SK-N-MC (cell line): ENCODE measurements around the gene NIPAL1.
"Not testable (repeated sequence)": the region's sequence is repeated elsewhere in the genome, so short reads cannot be mapped to it uniquely, and the experiment has no call there.

Source experiments
- EZH2 ChIP-seq: fragments of 200-600 bp; sonication (generic); IDR thresholded peaks from one replicate; pipeline ENCODE4 v1.6.1; 2017; ENCODE audit warnings: antibody characterized with exemption
- POLR2AphosphoS5 ChIP-seq: IDR thresholded peaks from 2 replicates; pipeline ENCODE4 v1.6.1; 2012; ENCODE audit warnings: mild to moderate bottlenecking, low read depth, low read length, borderline replicate concordance

DNA sequence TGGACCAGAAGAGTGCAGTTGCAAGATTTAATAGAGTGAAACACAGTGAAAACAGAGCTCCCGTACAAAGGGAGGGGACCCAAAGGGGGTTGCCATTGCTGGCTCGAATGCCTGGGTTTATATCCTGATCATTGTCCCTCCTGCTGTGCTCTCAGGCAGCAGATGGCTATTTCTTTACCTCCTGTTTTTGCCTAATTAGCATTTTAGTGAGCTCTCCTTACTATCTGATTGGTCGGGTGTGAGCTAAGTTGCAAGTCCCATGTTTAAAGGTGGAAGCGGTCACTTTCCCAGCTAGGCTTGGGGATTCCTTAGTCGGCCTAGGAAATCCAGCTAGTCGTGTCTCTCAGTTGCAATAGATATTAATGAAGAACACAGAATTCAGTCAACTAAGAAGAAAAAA lies 5.7 kb upstream of the NIPAL1 start:
- TF ChIP-seq EZH2, POLR2AphosphoS5: not testable (repeated sequence)
